Subcutaneous adipose tissue (tissue), 4 donors: Measurements from ENCODE around the gene TNIP3. TPM values are rescaled to one million over a fixed set of nuclear protein-coding genes. Genes with fewer than 3 reads are reported as not detected.

ENCODE experiments used
- CTCF ChIP-seq: fragments of 450-650 bp; IDR thresholded peaks from one replicate; pipeline ENCODE4 v1.5.1; 2016; ENCODE audit warnings: low read depth, mild to moderate bottlenecking, control low read depth, antibody characterized with exemption, moderate library complexity
- total RNA-seq, 4 donors: library from RNA; depleted of rRNA; stranded (reverse); fragments of >200 nt; gene quantifications; one replicate each; pipeline ENCODE4 v1.1.0, GENCODE V29; 2016

TNIP3 gene
- total RNA-seq, 4 donors from 2014 or later: 0.34 TPM; not detected in 3

GRCh38 chr4:121155893-121156292 lies 8.2 kb downstream of the TNIP3 start:
- no peak for TF ChIP-seq CTCF

- TF ChIP-seq CTCF: no peak
Observed at GRCh38 chr4:121154103-121154515, 10.0 kb downstream of the TNIP3 start.

GRCh38 chr4:121151942-121152341 lies 12.2 kb downstream of the TNIP3 start:
- TF ChIP-seq CTCF: no peak

GRCh38 chr4:121150486-121150885 lies 13.6 kb downstream of the TNIP3 start:
- TF ChIP-seq CTCF: no peak

- no peak for TF ChIP-seq CTCF
Observed at GRCh38 chr4:121150003-121150402, 14.1 kb downstream of the TNIP3 start.

GRCh38 chr4:121148621-121149020 lies 15.5 kb downstream of the TNIP3 start:
- no peak for TF ChIP-seq CTCF

- no peak for TF ChIP-seq CTCF
Observed at GRCh38 chr4:121148000-121148399, 16.1 kb downstream of the TNIP3 start.
